ENCODE results near the gene FXR1. TPM values are rescaled to one million over a fixed set of nuclear protein-coding genes. Genes with fewer than 3 reads are reported as not detected.
"Not testable (repeated sequence)": the region's sequence is repeated elsewhere in the genome, so short reads cannot be mapped to it uniquely, and the experiment has no call there.

FXR1 gene
- 103 TPM for total RNA-seq
- long read RNA-seq, full-length matches to known transcripts, result 35 of 56 reads
- long read RNA-seq, partial matches to known transcripts, result 13 of 56 reads
- long read RNA-seq, other reads (novel, unspliced or antisense), result 8 of 56 reads

GRCh38 chr3:180912304-180913296 is at the start of gene FXR1:
FXR1 (plus strand) TSS chr3:180912670; CDS start chr3:180912686, 16 bp downstream.
- Histone ChIP-seq H3K36me3 (peaks cover 2% of the 10 kb centered on the region), H3K9me3 (no peaks in the 10 kb centered on the region), H3K4me1 (peaks cover 32% of the 10 kb centered on the region), H3K27ac (peak within 1 kb of the TSS; percentile 95), H3K4me3 (peak within 1 kb of the TSS; percentile 72), H3K27me3 (ENCODE audit: low read depth) (no peaks in the 10 kb centered on the region)
- DNase-seq (peak; percentile 96), ATAC-seq (peak; percentile 99)
- intact Hi-C loops (cut with DNase I), result no loop called here
- TF ChIP-seq CTCF (IDR thresholded peaks at IDR 0.05), result peak; percentile 86

- no peaks in the 10 kb centered on the region for H3K36me3 ChIP-seq
- intact Hi-C loops (cut with DNase I), result no loop called here
- no peaks in the 10 kb centered on the region for H3K27me3 ChIP-seq (ENCODE audit: low read depth)
- peak; percentile 55 to 73 for ATAC-seq
- H3K9me3 ChIP-seq, result no peaks in the 10 kb centered on the region
- no peak overlapping the region for H3K27ac ChIP-seq
- no peak for DNase-seq
- TF ChIP-seq CTCF (IDR thresholded peaks at IDR 0.05), result no peak
- H3K4me1 ChIP-seq, result no peaks in the 10 kb centered on the region
- peak overlapping the region; percentile 48 for H3K4me3 ChIP-seq
Observed at GRCh38 chr3:180870008-180870699, 42.3 kb upstream of the FXR1 start.

GRCh38 chr3:180871901-180872300 is 40.6 kb upstream of the FXR1 start:
- intact Hi-C loops (cut with DNase I), result no loop called here
- ATAC-seq, result peak in 1 of 2 donors; percentile 46

GRCh38 chr3:180872430-180872829 is 40.0 kb upstream of the FXR1 start:
- intact Hi-C loops (cut with DNase I); DNase-seq; H3K4me3 ChIP-seq; H3K36me3 ChIP-seq; H3K27ac ChIP-seq; ATAC-seq; H3K4me1 ChIP-seq; H3K27me3 ChIP-seq (ENCODE audit: low read depth); H3K9me3 ChIP-seq: not testable (repeated sequence)

More at GRCh38 chr3:180871901-180872300, 40.6 kb upstream of the FXR1 start:
- no peaks in the 10 kb centered on the region for H3K9me3 ChIP-seq
- H3K27ac ChIP-seq, result no peak overlapping the region
- no peaks in the 10 kb centered on the region for H3K27me3 ChIP-seq (ENCODE audit: low read depth)
- no peaks in the 10 kb centered on the region for H3K36me3 ChIP-seq
- no peak for TF ChIP-seq CTCF (IDR thresholded peaks at IDR 0.05)
- no peak for DNase-seq
- H3K4me1 ChIP-seq, result no peaks in the 10 kb centered on the region
- H3K4me3 ChIP-seq, result no peak overlapping the region

- no peak overlapping the region for H3K27ac ChIP-seq
- intact Hi-C loops (cut with DNase I), result no loop called here
- H3K4me3 ChIP-seq, result no peak overlapping the region
- TF ChIP-seq CTCF (IDR thresholded peaks at IDR 0.05), result no peak
- no peaks in the 10 kb centered on the region for H3K36me3 ChIP-seq
- DNase-seq (no peak), ATAC-seq (no peak)
- peaks cover 5% of the 10 kb centered on the region for H3K27me3 ChIP-seq (ENCODE audit: low read depth)
- H3K4me1 ChIP-seq, result no peaks in the 10 kb centered on the region
- no peaks in the 10 kb centered on the region for H3K9me3 ChIP-seq
Observed at GRCh38 chr3:180875124-180875698, 37.3 kb upstream of the FXR1 start.
